HL-60 (cell line): ENCODE measurements around the gene WDR33.

Experiments
- CTCF ChIP-seq: IDR thresholded peaks from one replicate; pipeline ENCODE4 v1.5.1; 2011; ENCODE audit warnings: low read length, control low read depth, inconsistent platforms; ENCODE audit not compliant: insufficient read depth
- GABPA ChIP-seq: IDR thresholded peaks from 2 replicates; pipeline ENCODE4 v1.6.1; 2012; ENCODE audit warnings: low read depth
- POLR2AphosphoS5 ChIP-seq: IDR thresholded peaks from 2 replicates; pipeline ENCODE4 v1.6.1; 2012; ENCODE audit warnings: low read depth
- REST ChIP-seq: IDR thresholded peaks from 2 replicates; pipeline ENCODE4 v1.6.1; 2012; ENCODE audit warnings: low read depth; ENCODE audit not compliant: insufficient replicate concordance
- SPI1 ChIP-seq: IDR thresholded peaks from 2 replicates; pipeline ENCODE4 v1.6.1; 2012; ENCODE audit warnings: low read depth, mild to moderate bottlenecking, borderline replicate concordance

- TF ChIP-seq CTCF (no peak), REST (no peak), SPI1 (no peak), POLR2AphosphoS5 (no peak), GABPA (no peak)
Measured at GRCh38 chr2:127698553-127699355, 112.2 kb downstream of the WDR33 start.
